Loucy (cell line): ENCODE results near the gene NDUFB1.

ENCODE experiments used
- CTCF ChIP-seq: fragments of 200-600 bp; sonication (generic); conservative IDR thresholded peaks from 2 replicates; pipeline ENCODE4 v1.5.1; 2014; ENCODE audit warnings: mild to moderate bottlenecking, antibody characterized with exemption, low read length
- EZH2phosphoT487 ChIP-seq: fragments of 200-600 bp; IDR thresholded peaks from 2 replicates; pipeline ENCODE4 v1.6.1; 2018; ENCODE audit warnings: antibody characterized with exemption, mild to moderate bottlenecking, moderate library complexity, borderline replicate concordance

DNA sequence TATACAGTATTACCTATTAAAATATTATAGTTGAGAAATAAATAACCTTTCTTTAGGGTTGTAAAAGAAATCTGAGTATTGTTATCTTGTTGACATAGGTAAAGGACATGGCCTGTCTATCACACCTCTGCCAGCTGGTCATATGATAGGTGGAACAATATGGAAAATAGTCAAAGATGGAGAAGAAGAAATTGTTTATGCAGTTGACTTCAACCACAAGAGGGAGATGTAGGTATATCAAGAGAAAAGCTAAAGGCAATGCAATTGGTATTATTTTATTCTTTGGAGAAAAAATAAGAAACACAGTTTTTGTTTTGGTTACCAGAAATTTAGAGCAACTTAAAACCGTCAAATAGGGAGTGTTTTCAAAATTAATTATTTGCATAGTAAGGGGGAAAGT, 13.8 kb upstream of the NDUFB1 start:
- TF ChIP-seq CTCF: peak; percentile 75
- no peak for TF ChIP-seq EZH2phosphoT487
